GM06990 (cell line): Measurements from ENCODE around the gene CNTN1.
"Not testable (repeated sequence)": the region's sequence is repeated elsewhere in the genome, so short reads cannot be mapped to it uniquely, and the experiment has no call there.

ENCODE experiments used
- DNase-seq: peaks from one replicate; pipeline ENCODE4 v3.0.0-alpha.2; 2011; ENCODE audit not compliant: insufficient read length; ENCODE audit errors: extremely low read depth
- H3K27me3 ChIP-seq: replicated peaks from 2 replicates; pipeline ENCODE4 v1.6.0; 2011; ENCODE audit warnings: low read length; ENCODE audit not compliant: control insufficient read depth, insufficient read depth
- H3K36me3 ChIP-seq: 2 replicates; pipeline ENCODE4 v1.5.1; 2011; ENCODE audit warnings: low read length; ENCODE audit not compliant: control insufficient read depth, insufficient read depth
- H3K4me3 ChIP-seq: replicated peaks from 2 replicates; pipeline ENCODE4 v1.5.1; 2011; ENCODE audit warnings: low read depth, mild to moderate bottlenecking, control low read depth, low read length
- CTCF ChIP-seq: IDR thresholded peaks from 2 replicates; pipeline ENCODE4 v1.5.1; 2011; ENCODE audit warnings: low read length, control low read depth, mild to moderate bottlenecking, inconsistent platforms; ENCODE audit not compliant: insufficient read depth, poor library complexity, severe bottlenecking

The CNTN1 gene

GRCh38 chr12:41074473-41074769 is 382.2 kb downstream of the CNTN1 start:
- Histone ChIP-seq H3K36me3 (no peaks in the 10 kb centered on the region), H3K27me3 (no peaks in the 10 kb centered on the region), H3K4me3 (no peak overlapping the region)
- DNase-seq: no peak
- no peak for TF ChIP-seq CTCF

GRCh38 chr12:41076114-41076513 is 383.9 kb downstream of the CNTN1 start:
- Histone ChIP-seq H3K36me3 (no peaks in the 10 kb centered on the region), H3K27me3 (no peaks in the 10 kb centered on the region), H3K4me3 (no peak overlapping the region)
- no peak for TF ChIP-seq CTCF
- DNase-seq: no peak

DNA sequence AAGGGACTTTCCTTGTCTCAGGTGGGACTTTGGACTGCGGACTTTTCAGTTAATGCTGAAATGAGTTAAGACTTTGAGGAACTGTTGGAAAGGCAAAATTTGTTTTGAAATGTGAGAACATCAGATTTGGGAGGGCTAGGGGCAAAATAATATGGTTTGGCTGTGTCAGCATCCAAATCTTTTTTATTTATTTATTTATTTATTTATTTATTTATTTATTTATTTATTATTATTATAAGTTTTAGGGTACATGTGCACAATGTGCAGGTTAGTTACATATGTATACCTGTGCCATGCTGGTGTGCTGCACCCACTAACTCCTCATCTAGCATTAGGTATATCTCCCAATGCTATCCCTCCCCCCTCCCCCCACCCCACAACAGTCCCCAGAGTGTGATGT is 389.0 kb downstream of the CNTN1 start:
- not testable (repeated sequence) for H3K27me3 ChIP-seq, H3K4me3 ChIP-seq, H3K36me3 ChIP-seq, DNase-seq

- no peak overlapping the region for H3K4me3 ChIP-seq
- no peaks in the 10 kb centered on the region for H3K36me3 ChIP-seq
- no peak for TF ChIP-seq CTCF
- H3K27me3 ChIP-seq: no peaks in the 10 kb centered on the region
- no peak for DNase-seq
Measured at GRCh38 chr12:41089438-41089837, 397.2 kb downstream of the CNTN1 start.

DNA sequence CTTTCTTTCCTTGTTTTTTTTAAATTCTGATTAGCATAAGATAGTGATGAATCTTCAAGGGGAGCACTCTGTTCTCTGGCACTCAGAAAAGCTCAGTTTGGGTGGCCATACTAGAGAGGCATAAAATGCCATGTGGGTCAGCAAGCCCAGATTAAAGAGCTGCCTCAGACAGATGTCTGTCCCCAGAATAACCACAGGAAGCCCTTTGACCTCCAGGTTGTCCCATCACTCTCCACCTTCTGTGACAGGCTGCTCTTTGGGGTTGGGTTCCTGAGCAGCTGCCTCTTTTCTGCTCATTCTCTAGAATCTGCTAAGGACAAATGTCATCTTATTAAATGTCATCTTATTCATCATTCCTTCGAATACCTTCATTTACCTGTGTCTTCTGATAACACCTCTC is 399.9 kb downstream of the CNTN1 start:
- TF ChIP-seq CTCF: no peak
- DNase-seq: no peak

DNA sequence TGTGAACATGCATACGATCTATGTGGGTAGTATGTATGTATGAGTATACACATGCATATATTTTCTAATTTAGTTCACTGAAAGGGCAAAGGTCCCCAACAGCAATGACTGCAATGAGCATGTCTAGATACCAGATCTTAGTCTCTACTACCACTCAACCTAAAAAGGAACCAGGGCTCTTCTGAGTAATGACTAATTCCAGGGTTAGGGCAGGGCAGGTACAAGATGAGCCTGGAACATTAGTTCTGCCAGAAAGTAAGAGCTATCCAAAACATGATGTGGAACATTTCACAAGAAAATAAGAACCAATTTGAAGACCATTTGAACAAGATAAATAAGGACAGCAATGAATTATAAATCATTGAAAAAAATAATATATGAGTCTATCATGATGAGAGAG is 404.6 kb downstream of the CNTN1 start:
- TF ChIP-seq CTCF: no peak
- Histone ChIP-seq H3K4me3 (no peak overlapping the region), H3K36me3 (no peaks in the 10 kb centered on the region), H3K27me3 (no peaks in the 10 kb centered on the region)
- no peak for DNase-seq

More for the DNA sequence above, 399.9 kb downstream of the CNTN1 start:
- H3K4me3 ChIP-seq: no peak overlapping the region
- H3K27me3 ChIP-seq: no peaks in the 10 kb centered on the region
- H3K36me3 ChIP-seq: no peaks in the 10 kb centered on the region

- Histone ChIP-seq H3K4me3 (no peak overlapping the region), H3K27me3 (no peaks in the 10 kb centered on the region), H3K36me3 (no peaks in the 10 kb centered on the region)
- DNase-seq: no peak
- TF ChIP-seq CTCF: no peak
Measured at GRCh38 chr12:41100572-41100971, 408.3 kb downstream of the CNTN1 start.
